ENCODE results near the gene PCSK5. TPM values are rescaled to one million over a fixed set of nuclear protein-coding genes. Genes with fewer than 3 reads are reported as not detected.

The PCSK5 gene
- total and polyA plus RNA-seq, 4 donors, result 0.58 to 3.6 (median 0.82) TPM

DNA sequence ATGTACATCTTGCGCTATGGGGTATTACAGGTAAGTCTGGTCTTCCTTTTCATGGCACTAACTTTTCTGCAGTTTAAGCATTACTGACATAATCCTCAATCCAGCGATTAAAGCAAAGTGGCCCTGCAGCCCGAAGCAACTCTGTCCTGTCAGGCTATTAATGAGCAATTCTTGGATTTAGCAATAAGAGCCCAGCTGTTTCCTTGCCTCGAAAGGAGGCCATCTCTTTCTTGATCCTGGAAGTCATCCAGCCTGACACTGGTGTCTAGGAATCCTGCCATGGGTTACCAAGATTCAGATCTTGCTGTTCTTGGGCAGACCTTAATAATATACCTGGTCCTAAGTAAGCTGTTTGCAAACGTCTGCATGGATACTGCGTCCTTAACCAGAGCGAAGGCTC lies 401.8 kb downstream of the PCSK5 start:
- Histone ChIP-seq H3K36me3 (ENCODE audit: control insufficient read depth in 4 of 4, insufficient read depth in 3 of 4, low read depth in 1 of 4, low read length in 3 of 4) (no peaks in the 10 kb centered on the region), H3K9me3 (ENCODE audit: control insufficient read depth in 4 of 4, low read length in 3 of 4) (no peaks in the 10 kb centered on the region), H3K27ac (ENCODE audit: low read depth in 1 of 2, low read length in 2 of 2) (no peak overlapping the region), H3K9ac (ENCODE audit: low read depth in 1 of 2, low read length in 2 of 2) (no peak overlapping the region), H3K4me1 (ENCODE audit: control insufficient read depth in 4 of 4, insufficient read depth in 4 of 4, low read length in 3 of 4) (no peaks in the 10 kb centered on the region), H3K27me3 (ENCODE audit: control insufficient read depth in 4 of 4, insufficient read depth in 4 of 4, low read length in 3 of 4) (no peaks in the 10 kb centered on the region), H3K4me3 (ENCODE audit: low read depth in 1 of 3, low read length in 3 of 3) (no peak overlapping the region)
- 86% methylated on average over 7 of the region's 7 CpGs for WGBS
- no peak for DNase-seq (ENCODE audit: low spot score)
- TF ChIP-seq ATF3 (IDR thresholded peaks at IDR 0.05), result no peak
- no peak for TF ChIP-seq GABPA (IDR thresholded peaks at IDR 0.05 in 1 of 2, conservative IDR thresholded peaks at IDR 0.05 in 1 of 2)
- TF ChIP-seq HNF4A (conservative IDR thresholded peaks at IDR 0.05), result no peak
- TF ChIP-seq, protein P1, sequence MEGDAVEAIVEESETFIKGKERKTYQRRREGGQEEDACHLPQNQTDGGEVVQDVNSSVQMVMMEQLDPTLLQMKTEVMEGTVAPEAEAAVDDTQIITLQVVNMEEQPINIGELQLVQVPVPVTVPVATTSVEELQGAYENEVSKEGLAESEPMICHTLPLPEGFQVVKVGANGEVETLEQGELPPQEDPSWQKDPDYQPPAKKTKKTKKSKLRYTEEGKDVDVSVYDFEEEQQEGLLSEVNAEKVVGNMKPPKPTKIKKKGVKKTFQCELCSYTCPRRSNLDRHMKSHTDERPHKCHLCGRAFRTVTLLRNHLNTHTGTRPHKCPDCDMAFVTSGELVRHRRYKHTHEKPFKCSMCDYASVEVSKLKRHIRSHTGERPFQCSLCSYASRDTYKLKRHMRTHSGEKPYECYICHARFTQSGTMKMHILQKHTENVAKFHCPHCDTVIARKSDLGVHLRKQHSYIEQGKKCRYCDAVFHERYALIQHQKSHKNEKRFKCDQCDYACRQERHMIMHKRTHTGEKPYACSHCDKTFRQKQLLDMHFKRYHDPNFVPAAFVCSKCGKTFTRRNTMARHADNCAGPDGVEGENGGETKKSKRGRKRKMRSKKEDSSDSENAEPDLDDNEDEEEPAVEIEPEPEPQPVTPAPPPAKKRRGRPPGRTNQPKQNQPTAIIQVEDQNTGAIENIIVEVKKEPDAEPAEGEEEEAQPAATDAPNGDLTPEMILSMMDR (IDR thresholded peaks at IDR 0.05; ENCODE audit: low read depth, low read length, missing input control), result no peak
- no peak for TF ChIP-seq HNF4G (IDR thresholded peaks at IDR 0.05)
- TF ChIP-seq JUND (IDR thresholded peaks at IDR 0.05), result no peak
- TF ChIP-seq MAX (IDR thresholded peaks at IDR 0.05), result no peak
- no peak for TF ChIP-seq NR2F2 (IDR thresholded peaks at IDR 0.05)
- TF ChIP-seq YY1 (IDR thresholded peaks at IDR 0.05), result no peak
- TF ChIP-seq, protein P2, sequence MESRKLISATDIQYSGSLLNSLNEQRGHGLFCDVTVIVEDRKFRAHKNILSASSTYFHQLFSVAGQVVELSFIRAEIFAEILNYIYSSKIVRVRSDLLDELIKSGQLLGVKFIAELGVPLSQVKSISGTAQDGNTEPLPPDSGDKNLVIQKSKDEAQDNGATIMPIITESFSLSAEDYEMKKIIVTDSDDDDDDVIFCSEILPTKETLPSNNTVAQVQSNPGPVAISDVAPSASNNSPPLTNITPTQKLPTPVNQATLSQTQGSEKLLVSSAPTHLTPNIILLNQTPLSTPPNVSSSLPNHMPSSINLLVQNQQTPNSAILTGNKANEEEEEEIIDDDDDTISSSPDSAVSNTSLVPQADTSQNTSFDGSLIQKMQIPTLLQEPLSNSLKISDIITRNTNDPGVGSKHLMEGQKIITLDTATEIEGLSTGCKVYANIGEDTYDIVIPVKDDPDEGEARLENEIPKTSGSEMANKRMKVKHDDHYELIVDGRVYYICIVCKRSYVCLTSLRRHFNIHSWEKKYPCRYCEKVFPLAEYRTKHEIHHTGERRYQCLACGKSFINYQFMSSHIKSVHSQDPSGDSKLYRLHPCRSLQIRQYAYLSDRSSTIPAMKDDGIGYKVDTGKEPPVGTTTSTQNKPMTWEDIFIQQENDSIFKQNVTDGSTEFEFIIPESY (IDR thresholded peaks at IDR 0.05), result no peak
- no peak for TF ChIP-seq RXRA (IDR thresholded peaks at IDR 0.05)
- TF ChIP-seq RAD21 (IDR thresholded peaks at IDR 0.05), result no peak
- TF ChIP-seq FOXA1 (IDR thresholded peaks at IDR 0.05), result no peak
- no peak for TF ChIP-seq REST (IDR thresholded peaks at IDR 0.05)
- TF ChIP-seq TAF1 (conservative IDR thresholded peaks at IDR 0.05), result no peak
- TF ChIP-seq SP1 (IDR thresholded peaks at IDR 0.05), result no peak
- TF ChIP-seq FOXA2 (IDR thresholded peaks at IDR 0.05), result no peak
- TF ChIP-seq EGR1 (IDR thresholded peaks at IDR 0.05; ENCODE audit: low read depth in 2 of 2), result no peak
